ENCODE results near the gene NEK7.
"Not testable (repeated sequence)": the region's sequence is repeated elsewhere in the genome, so short reads cannot be mapped to it uniquely, and the experiment has no call there.

NEK7 gene

GRCh38 chr1:198212675-198213074 is 55.9 kb downstream of the NEK7 start:
- DNase-seq, result no peak

GRCh38 chr1:198214924-198215323 is 58.1 kb downstream of the NEK7 start:
- no peak for DNase-seq

- DNase-seq, result no peak
Observed at GRCh38 chr1:198220428-198220827, 63.6 kb downstream of the NEK7 start.

GRCh38 chr1:198227010-198227409 is 70.2 kb downstream of the NEK7 start:
- not testable (repeated sequence) for DNase-seq

GRCh38 chr1:198227454-198227853 is 70.7 kb downstream of the NEK7 start:
- DNase-seq, result not testable (repeated sequence)

GRCh38 chr1:198228925-198229324 is 72.1 kb downstream of the NEK7 start:
- DNase-seq, result no peak

GRCh38 chr1:198231779-198232178 is 75.0 kb downstream of the NEK7 start:
- no peak for DNase-seq

GRCh38 chr1:198232378-198232777 is 75.6 kb downstream of the NEK7 start:
- DNase-seq, result no peak

GRCh38 chr1:198232940-198233675 is 76.3 kb downstream of the NEK7 start:
- no peak for DNase-seq

- no peak for DNase-seq
Observed at GRCh38 chr1:198234520-198235251, 77.9 kb downstream of the NEK7 start.

GRCh38 chr1:198238121-198238520 is 81.3 kb downstream of the NEK7 start:
- no peak for DNase-seq

GRCh38 chr1:198241553-198241952 is 84.8 kb downstream of the NEK7 start:
- DNase-seq, result no peak

- DNase-seq, result no peak
Observed at GRCh38 chr1:198244772-198245171, 88.0 kb downstream of the NEK7 start.

GRCh38 chr1:198245379-198245778 is 88.6 kb downstream of the NEK7 start:
- no peak for DNase-seq

- DNase-seq, result no peak
Observed at GRCh38 chr1:198246337-198246736, 89.5 kb downstream of the NEK7 start.

GRCh38 chr1:198253259-198253658 is 96.5 kb downstream of the NEK7 start:
- DNase-seq, result no peak

- DNase-seq, result no peak
Observed at GRCh38 chr1:198253668-198254067, 96.9 kb downstream of the NEK7 start.

- no peak for DNase-seq
Observed at GRCh38 chr1:198254521-198254920, 97.7 kb downstream of the NEK7 start.

GRCh38 chr1:198254948-198255347 is 98.2 kb downstream of the NEK7 start:
- no peak for DNase-seq

- DNase-seq, result no peak
Observed at GRCh38 chr1:198255784-198256183, 99.0 kb downstream of the NEK7 start.

GRCh38 chr1:198258491-198258890 is 101.7 kb downstream of the NEK7 start:
- DNase-seq, result no peak

- no peak for DNase-seq
Observed at GRCh38 chr1:198259333-198260074, 102.7 kb downstream of the NEK7 start.

- DNase-seq, result no peak
Observed at GRCh38 chr1:198261886-198262285, 105.1 kb downstream of the NEK7 start.

- no peak for DNase-seq
Observed at GRCh38 chr1:198263186-198263585, 106.4 kb downstream of the NEK7 start.

All from NCI-H345 (cell line).